GM18505 (cell line): ENCODE measurements around the gene GFAP.

Experiments used
- ATAC-seq: cut with Tn5 transposase; IDR thresholded peaks from one replicate; pipeline ENCODE4 v1.9.1; 2021; ENCODE audit not compliant: unreplicated experiment
- POLR2A ChIP-seq: IDR thresholded peaks from 4 replicates; pipeline ENCODE4 v1.6.1; 2011; ENCODE audit warnings: borderline replicate concordance; ENCODE audit not compliant: insufficient read depth, insufficient read length; ENCODE audit errors: extremely low read depth

GFAP gene

DNA sequence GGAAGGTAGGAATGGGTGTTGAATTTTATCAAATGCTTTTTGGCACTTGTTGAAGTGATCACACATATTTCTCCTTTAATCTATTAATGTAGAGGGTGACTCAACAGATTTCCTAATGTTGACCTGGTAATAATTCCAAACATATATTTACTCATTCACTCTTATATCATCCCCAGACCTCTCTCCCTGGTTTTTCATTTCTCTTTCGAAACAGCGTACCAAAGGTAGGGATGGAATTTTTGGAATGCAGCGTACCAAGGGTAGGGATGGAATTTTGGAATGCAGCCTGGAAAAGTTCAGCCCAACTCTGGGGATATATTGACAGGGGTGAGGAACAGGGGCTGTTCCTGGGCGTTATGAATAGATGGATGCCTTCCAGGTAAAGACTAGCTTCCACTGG is 25.0 kb upstream of the GFAP start:
- ATAC-seq = no peak
- no peak for TF ChIP-seq POLR2A

DNA sequence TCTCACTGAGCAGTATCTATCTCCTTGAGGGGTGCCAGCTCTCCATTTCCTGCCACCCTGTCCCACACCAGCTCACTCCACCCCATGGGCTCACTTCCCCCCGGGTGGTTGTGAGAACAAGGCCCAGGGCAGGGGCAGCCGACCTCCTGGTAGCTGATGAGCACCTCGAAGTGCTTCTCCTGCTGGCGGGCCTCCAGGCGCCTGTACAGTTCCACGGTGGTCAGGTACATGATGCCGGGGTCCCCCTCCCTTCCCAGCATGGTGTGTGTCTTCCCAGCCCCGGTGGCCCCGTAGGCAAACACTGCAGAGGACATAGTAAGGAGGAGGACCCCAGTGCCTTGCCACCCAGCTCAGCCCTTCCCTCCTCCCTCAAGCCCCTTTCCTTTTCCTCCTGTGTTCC is 19.8 kb upstream of the GFAP start:
- TF ChIP-seq POLR2A = no peak
- ATAC-seq = no peak

- no peak for TF ChIP-seq POLR2A
- no peak for ATAC-seq
These were observed 19.4 kb upstream of the GFAP start for GRCh38 chr17:44934745-44935105.

DNA sequence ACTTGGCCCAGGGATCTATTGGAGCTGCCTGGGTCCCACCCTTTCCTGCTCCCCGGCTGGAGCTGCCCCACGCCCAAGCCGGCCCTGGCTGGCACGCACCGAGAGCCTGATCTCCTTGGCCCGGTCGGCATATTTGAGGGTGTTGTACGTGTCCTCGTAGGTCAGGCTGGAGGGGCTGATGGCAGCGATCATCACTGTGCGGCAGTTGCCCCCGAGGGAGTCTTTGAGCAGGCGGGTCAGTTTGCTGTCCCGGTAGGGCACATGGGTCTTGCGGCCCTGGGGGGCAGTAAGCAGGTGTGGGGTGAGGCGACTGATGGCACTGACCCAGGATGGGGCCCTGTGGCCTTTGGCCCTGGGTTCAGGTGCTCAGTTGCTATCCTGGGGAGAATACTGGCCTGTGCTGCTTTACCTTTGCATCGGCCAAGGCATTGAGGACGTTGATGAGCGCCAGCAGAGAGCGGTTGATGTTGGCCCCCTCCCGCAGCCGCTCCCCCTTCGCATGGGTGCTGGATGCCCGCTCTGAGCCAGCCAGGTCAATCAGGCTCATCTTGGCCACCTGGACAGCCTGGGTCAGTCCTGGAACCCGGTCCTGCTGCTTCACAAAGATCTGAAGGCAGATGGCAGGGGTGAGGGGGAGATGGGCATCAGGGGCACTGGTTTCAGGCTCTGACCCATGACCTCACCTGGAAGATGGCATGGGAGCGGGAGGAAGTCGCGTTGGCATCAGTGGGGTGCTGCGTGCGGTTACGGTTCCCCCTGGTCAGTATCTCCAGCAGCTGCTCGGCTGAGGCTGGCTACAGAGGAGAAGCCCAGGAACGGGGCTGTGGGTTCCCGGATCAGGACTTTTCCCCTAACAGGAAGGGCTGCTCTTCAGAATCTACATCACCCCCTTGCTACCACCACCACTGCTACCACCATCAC is 18.8 kb upstream of the GFAP start:
- ATAC-seq = no peak
- TF ChIP-seq POLR2A = no peak

- ATAC-seq = no peak
- no peak for TF ChIP-seq POLR2A
These were observed 17.4 kb upstream of the GFAP start for GRCh38 chr17:44932787-44933097.

- no peak for ATAC-seq
- TF ChIP-seq POLR2A = no peak
These were observed 16.9 kb upstream of the GFAP start for GRCh38 chr17:44932096-44932786.

- no peak for TF ChIP-seq POLR2A
- ATAC-seq = no peak
These were observed 16.1 kb upstream of the GFAP start for GRCh38 chr17:44931376-44931775.

GRCh38 chr17:44930667-44931066 is 15.4 kb upstream of the GFAP start:
- TF ChIP-seq POLR2A = no peak

GRCh38 chr17:44928950-44929720 is 13.8 kb upstream of the GFAP start:
- TF ChIP-seq POLR2A = no peak
- ATAC-seq = no peak

More at GRCh38 chr17:44930667-44931066, 15.4 kb upstream of the GFAP start:
- ATAC-seq = no peak

GRCh38 chr17:44928136-44928535 is 12.8 kb upstream of the GFAP start:
- ATAC-seq = no peak
- no peak for TF ChIP-seq POLR2A

DNA sequence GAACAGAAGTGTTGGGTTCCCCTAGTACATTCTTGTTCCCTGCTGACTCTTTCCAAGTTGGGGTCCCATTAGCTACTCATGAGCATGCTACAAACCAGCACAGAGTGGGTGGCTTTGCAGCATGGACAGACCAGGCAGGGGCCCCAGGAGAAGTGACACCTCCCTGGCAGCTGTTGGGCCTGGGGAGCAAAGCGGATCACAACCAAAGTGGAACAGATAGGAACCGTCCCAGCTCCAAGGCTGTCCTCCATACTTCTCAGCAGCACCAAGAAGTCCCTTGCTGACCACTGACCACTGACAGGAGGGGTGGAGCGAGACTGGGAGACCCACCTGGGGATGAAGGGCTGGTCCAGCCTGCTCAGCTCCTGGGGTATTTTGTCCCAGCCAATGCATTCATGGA is 12.4 kb upstream of the GFAP start:
- TF ChIP-seq POLR2A = no peak
- ATAC-seq = no peak

- no peak for ATAC-seq
- TF ChIP-seq POLR2A = no peak
These were observed 11.7 kb upstream of the GFAP start for GRCh38 chr17:44926821-44927525.
